Activated CD4-positive, alpha-beta T cell treated with anti-CD3 and anti-CD28 coated beads for 24 hours (primary cell): ENCODE data around the gene ETFB.
"Not testable (repeated sequence)": the region's sequence is repeated elsewhere in the genome, so short reads cannot be mapped to it uniquely, and the experiment has no call there.

Experiments
- DNase-seq, 2 donors: peaks; one replicate each; pipeline ENCODE4 v3.0.0-alpha.2; 2020; ENCODE audit warnings: low read depth in 2 of 2

Gene ETFB

GRCh38 chr19:51365965-51366388 is at the start of gene ETFB:
Gene ETFB, minus strand, starts transcription at chr19:51366388. Its CDS starts 62 bp downstream, at chr19:51366326.
- DNase-seq, result no peak

DNA sequence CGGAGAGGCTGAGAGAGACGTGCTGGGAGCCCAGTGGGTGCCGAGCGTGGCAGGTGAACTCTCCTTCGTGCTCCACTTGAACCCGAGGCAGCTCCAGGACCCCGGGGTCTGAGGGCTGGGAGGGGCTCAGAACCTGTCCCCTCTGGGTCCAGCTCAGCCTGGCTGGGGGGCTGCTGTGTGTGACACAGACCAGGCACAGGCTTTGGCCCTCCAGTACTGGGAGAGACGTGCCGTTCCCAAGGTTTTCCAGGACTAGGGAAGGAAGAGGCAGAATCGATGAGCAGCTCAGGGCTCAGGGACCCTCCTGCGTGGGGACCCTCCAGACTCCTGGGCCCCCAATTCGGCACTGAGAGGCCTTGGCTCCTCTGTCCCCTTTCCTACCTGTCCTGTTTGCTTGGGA is 49.0 kb upstream of the ETFB start:
- DNase-seq, result no peak

GRCh38 chr19:51410950-51411748 is 45.0 kb upstream of the ETFB start:
- no peak for DNase-seq

DNA sequence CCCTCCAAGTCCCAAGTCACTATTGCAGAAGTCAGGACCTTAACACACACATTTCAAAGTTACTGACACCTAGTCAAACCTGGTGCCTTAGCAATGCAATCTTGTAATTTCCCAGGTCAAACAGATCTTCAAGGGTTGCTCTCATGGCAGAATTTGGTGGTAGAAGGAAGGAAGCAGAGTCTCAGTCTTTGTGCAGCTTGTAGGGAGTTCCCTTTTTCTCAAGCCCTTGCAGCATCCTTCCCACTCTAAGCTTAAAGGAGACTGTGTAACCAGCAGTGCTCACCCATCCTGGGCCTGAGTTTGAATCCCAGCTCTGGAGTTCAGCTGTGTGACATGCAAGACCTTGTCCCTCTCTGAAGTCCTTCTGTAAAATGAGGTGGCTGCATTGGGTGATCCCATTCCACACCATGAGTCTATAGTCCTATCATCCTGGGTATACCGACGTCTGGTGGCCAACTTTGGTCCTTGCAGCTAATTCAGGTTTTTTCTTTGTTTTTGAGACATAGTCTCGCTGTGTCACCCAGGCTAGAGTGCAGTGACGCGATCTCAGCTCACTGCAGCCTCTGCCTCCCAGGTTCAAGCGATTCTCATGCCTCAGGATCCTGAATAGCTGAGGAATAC is 41.4 kb upstream of the ETFB start:
- DNase-seq, result no peak

GRCh38 chr19:51402117-51402516 is 35.9 kb upstream of the ETFB start:
- DNase-seq, result no peak

DNA sequence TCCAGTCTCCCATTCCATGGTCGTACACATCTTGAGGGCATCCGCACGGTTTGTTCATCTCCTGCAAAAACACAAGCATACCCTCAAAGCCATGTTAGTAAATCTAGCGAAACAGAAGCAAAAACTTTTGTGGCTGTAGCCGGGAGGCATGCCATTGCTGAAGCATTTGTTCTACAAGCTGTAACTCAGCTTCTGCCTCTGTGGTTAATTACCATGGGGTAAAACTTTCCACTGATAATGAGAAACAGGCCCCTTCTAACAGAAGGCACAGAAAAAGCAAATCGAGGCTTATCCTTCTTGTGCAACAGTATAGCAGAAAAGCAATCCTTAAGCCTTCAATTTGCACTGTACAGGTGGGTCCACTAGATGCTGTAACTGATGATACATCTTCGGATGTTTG is 33.7 kb upstream of the ETFB start:
- DNase-seq, result not testable (repeated sequence)

DNA sequence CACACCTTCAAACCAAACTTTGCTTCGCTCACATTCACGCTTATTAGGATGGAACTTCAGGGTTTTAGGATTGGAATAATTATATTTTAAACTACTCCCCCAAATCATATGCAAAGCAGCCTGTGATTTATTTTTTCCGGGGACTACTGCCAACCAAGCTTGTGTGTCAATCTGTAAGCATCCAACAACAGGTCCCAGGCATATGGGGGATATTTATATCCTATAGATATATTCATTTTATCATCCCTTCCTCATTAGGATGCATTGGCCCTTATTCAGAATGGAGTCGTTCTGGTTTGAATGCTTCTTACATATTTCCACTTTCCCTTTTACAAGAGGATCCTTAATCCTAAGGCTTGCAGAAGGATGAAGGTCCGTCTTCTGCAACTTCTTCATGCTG is 33.0 kb upstream of the ETFB start:
- DNase-seq, result no peak

GRCh38 chr19:51398096-51398704 is 32.0 kb upstream of the ETFB start:
- no peak for DNase-seq

DNA sequence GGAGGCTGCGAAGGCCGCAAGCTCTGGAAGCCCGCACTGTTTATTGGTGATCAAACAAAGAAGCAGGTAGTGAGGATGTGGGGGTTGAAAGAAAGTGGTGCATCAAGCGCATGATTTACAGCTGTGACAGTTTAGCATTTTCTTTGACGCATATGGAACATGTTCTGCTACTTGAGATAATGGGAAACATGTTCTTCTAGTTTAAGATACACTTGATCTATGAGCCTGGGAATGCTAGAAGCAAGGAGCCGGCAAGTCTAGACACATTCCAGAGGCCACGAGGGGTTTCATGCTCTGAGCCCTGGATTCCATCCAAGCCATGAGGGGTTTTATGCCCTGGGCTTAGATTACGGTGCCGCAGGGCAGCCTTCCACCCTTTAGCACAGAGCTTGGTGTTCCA is 31.3 kb upstream of the ETFB start:
- not testable (repeated sequence) for DNase-seq

GRCh38 chr19:51396175-51396574 is 30.0 kb upstream of the ETFB start:
- no peak for DNase-seq

DNA sequence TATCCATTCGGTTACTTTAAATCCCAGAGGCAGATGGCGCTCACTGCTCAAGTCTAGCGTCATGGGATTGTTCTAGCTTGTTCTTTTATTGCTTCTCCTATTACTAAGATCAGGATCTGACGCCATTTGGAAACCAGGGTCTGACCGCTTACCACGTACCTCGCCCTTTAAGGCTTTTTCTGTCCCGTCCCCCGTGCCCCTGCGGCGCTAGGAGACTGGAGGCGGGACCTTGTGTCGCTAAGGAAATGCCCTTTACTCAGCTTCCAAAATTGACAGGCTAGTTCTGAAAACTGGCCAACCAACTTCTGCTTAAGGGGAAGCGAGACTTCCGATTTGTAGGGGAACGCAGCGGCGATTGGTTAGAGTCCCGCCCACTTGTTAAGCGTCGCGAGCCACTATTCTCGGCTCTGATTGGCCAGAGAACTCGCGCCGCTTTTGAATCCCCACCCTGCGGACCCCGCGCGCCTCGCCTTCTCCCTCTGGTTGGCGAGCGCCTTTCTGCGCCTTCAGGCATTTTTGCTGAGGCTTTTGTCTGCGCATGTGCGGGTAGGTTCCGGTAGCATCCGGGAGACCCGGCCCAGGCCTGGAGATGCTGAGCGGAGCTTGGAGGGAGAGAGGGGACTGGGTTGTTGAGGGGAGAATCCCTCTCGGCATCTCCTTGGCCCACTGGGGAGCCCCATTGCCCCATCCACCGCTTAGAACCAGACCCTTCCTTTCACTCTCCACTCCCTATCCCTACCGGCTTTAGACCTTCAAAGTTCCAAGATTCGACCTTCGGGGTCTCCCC is 28.1 kb upstream of the ETFB start:
- peak; percentile 76 to 90 for DNase-seq

- no peak for DNase-seq
These were observed 26.5 kb upstream of the ETFB start for GRCh38 chr19:51392701-51393100.

GRCh38 chr19:51391073-51391611 is 25.0 kb upstream of the ETFB start:
- no peak for DNase-seq

- no peak for DNase-seq
These were observed 23.0 kb upstream of the ETFB start for GRCh38 chr19:51389143-51389542.

- DNase-seq, result no peak
These were observed 21.8 kb upstream of the ETFB start, which contains the start of gene LIM2 for GRCh38 chr19:51387924-51388389. Gene LIM2, minus strand, starts transcription at chr19:51387974. Its CDS starts 531 bp downstream, at chr19:51387443.

- DNase-seq, result no peak
These were observed 20.8 kb upstream of the ETFB start for GRCh38 chr19:51386882-51387520.

DNA sequence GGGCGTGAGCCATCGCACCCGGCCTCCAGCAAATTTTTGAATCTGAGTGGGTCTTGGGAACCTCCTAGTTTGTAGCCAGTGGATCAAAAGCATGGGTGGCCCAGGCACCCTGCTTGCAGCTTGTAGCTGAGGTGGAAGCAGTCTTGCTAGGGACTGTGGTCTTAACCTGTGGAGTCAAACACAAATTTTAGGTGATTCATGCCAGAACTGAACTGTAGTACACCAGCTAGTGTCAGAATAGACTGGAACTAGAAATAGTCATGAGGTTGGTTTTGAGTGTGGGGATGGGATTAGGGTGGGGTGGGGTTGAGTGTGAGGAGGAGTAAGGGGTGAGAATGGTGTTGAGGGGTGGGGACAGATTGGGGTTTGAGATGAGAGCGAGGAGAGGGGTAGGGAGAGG is 15.8 kb upstream of the ETFB start:
- DNase-seq, result no peak

GRCh38 chr19:51380379-51380778 is 14.2 kb upstream of the ETFB start:
- no peak for DNase-seq

DNA sequence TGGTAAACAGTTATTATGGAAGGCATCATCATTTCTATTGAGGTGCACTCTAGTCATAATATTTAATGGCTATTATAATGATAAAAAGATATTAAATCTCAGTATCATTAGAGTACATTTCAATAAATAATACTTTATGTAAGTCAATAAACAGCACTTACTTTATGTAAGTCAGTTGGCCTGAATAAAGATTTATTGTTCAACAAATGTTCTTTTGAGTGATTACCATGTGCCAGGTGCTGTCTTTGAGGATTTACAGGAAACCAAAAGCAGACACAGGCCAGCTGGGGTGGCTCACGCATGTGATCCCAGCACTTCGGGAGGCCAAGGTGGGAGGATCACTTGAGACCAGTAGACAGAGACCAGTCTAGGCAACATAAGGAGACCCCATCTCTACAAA is 11.2 kb upstream of the ETFB start:
- DNase-seq, result no peak

- DNase-seq, result peak in 1 of 2 donors; percentile 51
These were observed 9.5 kb upstream of the ETFB start for GRCh38 chr19:51375504-51376221.
